ENCODE data around the gene C1QTNF5.

Gene C1QTNF5

GRCh38 chr11:119295178-119295577 is 45.5 kb downstream of the C1QTNF5 start:
- no peak for DNase-seq (ENCODE audit: low read depth)

GRCh38 chr11:119293461-119293860 is 47.2 kb downstream of the C1QTNF5 start:
- no peak for DNase-seq (ENCODE audit: low read depth)

DNA sequence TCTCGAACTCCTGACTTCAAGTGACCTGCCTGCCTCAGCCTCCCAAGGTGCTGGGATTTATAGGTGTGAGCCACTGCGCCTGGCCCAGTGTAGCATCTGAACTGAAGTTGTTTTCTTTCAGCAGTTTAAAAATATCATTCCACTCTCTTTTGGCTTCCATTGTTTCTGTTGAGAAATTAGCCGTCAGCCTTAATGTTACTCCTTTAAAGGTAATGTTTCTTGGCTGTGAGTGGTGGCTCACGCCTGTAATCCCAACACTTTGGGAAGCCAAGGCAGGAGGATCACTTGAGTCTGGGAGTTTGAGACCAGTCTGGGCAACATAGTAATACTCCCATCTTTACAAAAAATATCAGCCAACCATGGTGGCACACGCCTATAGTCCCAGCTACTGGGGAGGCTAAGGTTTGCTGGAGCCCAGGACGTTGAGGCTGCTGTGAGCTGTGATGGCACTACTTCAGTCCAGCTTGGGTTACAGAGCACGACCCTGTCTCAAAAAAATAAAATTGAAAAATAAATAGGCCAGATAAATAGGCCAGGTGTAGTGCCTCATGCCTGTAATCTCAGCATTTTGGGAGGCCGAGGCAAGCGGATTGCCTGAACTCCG is 49.7 kb downstream of the C1QTNF5 start:
- DNase-seq (ENCODE audit: low read depth) = no peak

Data from amniotic epithelial cell (primary cell).